Measurements from ENCODE around the gene TMEM235.

DNA sequence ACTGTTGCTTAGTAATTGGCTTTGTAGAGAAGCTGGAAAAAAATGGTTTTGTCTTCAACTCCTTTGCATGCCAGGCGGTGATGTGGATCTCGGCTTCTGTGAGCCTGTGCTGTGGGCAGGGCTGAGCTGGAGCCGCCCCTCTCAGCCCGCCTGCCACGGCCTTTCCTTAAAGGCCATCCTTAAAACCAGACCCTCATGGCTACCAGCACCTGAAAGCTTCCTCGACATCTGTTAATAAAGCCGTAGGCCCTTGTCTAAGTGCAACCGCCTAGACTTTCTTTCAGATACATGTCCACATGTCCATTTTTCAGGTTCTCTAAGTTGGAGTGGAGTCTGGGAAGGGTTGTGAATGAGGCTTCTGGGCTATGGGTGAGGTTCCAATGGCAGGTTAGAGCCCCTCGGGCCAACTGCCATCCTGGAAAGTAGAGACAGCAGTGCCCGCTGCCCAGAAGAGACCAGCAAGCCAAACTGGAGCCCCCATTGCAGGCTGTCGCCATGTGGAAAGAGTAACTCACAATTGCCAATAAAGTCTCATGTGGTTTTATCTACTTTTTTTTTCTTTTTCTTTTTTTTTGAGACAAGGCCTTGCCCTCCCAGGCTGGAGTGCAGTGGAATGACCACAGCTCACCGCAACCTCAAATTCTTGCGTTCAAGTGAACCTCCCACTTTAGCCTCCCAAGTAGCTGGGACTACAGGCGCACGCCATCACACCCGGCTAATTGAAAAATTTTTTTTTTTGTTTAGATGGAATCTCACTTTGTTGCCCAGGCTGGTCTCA is 6.2 kb upstream of the TMEM235 start:
- TF ChIP-seq EZH2 (IDR thresholded peaks at IDR 0.05) = no peak
- 0 out of 2 replicates have a peak, but pooled peaks have one; percentile 46 for TF ChIP-seq POLR2AphosphoS5 (IDR thresholded peaks at IDR 0.05; ENCODE audit: borderline replicate concordance, low read depth, low read length)
- TF ChIP-seq FOXP2 (optimal IDR thresholded peaks at IDR 0.05; ENCODE audit: control extremely low read depth, extremely low read length, insufficient read depth) = no peak

All from SK-N-MC (cell line).